ENCODE measurements around the gene ALG5.

The ALG5 gene

DNA sequence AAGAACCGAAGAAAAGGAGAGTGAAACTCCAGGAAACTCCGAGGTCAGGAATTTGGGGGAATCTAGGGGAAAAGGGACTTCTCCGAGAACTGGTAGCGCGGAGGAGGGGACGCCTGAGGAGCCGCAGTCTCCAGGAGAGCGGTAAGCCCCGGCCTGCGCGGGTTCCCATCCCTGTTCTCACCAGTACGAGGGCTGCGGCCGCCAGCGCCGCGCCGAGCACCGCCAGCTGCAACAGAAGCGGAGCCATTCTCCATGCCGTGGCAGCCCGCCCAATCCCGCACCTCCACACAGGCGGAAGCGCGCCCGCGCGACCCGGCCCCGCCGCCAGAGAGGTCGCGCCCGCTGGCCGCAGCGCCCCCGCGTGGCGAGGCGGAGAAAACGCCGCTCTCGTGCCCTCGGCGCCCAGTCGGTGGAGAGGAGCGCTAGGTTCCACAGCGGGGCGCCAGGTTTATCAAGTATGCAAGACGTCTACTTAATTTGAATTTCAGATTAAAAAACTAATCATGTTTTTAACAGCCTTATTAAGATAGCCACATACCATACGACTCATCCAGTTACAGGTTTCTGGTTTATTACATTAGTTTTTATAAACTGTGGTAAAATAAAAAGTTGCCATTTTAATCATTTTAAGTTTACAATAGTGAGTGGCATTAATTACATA lies at the start of gene ALG5:
Gene ALG5, minus strand, starts transcription at position 287 of the 661 bp plus-strand sequence. Its CDS starts 40 bp downstream, at position 247.
- DNase-seq (ENCODE audit: low spot score) = peak; percentile 92

GRCh38 chr13:37047846-37048245 lies 48.7 kb upstream of the ALG5 start:
- DNase-seq (ENCODE audit: low spot score) = no peak

DNA sequence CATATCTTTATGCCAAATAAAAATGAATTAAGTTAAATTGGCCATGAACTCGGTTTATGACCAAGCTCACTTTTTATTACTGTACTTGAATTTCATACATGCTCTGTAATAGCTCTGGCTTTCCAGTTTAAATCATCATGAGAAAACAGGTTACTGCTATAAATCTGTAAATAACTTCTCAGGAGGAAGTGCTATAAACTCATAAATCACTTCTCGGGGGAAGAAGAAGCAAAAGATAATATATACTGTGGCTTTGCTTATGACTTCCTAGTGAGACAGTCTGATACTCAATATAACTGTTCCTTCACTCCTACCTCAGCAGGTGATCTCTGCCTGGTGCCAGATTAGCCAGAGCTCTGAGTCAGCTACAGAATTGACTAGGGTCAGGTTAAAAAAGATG lies 47.9 kb upstream of the ALG5 start:
- DNase-seq (ENCODE audit: low spot score) = no peak

DNA sequence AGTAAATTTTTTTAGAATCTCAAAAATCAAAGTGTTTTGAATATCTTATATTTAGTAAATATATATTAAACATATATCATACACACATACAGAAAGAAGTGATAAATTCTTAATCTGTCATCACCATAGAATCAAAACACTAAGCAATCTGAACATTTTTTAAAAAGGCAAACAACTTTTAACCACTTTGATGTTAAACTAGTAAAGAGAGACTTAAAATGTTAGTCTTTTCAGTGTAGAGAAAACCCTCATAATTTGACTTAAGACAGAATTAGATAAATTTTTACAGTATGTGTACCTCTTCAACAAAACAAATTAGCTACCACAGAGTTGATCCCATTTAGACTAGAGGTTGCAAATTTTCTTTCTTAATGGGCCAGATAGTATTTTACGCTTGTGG lies 46.9 kb upstream of the ALG5 start:
- DNase-seq (ENCODE audit: low spot score) = no peak

DNA sequence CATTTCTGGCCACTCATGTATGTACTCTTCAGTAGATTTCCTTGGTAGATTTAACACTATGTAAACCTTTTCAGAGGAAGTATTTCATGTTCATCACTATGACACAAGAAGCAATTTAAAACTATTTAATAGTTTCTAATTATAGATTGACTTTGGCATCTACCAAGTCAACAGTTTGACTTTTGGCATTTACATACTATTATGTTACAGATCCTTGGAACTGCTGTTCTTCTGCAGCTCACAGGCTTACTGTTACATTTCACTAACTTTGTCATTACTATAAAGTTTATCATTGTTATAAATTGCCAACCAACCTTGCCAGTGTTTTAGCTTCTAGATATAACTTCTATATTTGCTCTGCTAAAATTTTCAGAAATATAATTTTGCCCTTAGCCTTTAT lies 41.6 kb upstream of the ALG5 start:
- no peak for DNase-seq (ENCODE audit: low spot score)

DNA sequence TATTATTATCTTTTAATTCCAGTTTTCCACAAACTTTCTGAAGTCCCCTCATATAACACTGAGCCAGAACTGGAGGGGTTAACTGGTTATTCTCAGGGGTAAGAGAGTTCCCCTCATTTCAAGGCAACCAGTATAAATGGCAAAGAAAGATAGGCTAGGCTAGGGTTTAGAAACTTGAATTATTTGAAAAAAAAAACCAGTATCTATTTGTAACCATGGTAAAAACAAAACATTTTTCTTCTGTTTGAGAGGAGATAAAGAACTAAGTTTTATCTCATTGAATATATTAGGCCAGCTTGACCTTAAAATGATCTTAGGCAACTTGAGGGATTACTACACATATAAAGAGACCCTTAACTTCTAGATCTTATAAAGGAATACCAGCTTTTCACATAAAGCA lies 40.8 kb upstream of the ALG5 start:
- DNase-seq (ENCODE audit: low spot score) = no peak

DNA sequence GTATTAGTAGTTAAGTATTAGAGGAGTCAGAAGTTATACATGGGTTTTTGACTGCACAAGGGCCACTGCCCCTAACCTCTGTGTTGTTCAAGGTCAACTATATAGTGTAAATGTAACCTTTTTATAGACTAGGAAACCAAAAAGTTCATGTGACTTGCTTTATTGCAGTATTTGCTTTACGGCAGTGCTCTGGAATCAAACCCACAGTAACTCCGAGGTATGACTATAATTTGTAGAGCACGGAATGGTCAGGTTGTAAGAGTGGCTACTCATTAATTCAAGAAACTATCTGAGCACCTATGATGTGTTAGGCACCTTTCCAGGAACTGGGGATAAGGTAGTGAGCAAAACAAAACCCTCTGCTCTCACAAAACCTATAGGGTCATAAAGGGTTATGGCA lies 38.1 kb upstream of the ALG5 start:
- no peak for DNase-seq (ENCODE audit: low spot score)

GRCh38 chr13:37029617-37030016 lies 30.5 kb upstream of the ALG5 start:
- DNase-seq (ENCODE audit: low spot score) = no peak

DNA sequence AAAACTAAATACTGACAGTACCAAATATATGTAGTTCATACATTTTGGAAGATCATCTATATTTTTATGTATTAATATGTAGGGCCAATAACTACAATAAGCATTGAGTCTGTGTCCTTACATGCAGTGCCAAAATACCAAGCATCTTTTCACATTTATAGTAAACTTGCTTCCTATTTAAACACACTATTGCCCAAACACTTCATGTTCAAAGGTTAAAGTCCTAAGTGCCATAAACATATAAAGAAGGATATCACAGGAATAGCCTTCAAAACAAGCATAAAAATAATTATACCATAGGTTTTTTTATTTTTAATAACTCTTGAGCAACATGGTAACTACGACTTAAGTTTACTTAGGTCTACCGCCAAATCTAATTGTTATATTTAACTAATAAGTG lies 28.5 kb upstream of the ALG5 start:
- DNase-seq (ENCODE audit: low spot score) = no peak

- DNase-seq (ENCODE audit: low spot score) = no peak
Measured at GRCh38 chr13:37026771-37027170, 27.6 kb upstream of the ALG5 start.

GRCh38 chr13:37023871-37024270 lies 24.7 kb upstream of the ALG5 start:
- DNase-seq (ENCODE audit: low spot score) = no peak

GRCh38 chr13:37014609-37015008 lies 15.5 kb upstream of the ALG5 start:
- DNase-seq (ENCODE audit: low spot score) = no peak

DNA sequence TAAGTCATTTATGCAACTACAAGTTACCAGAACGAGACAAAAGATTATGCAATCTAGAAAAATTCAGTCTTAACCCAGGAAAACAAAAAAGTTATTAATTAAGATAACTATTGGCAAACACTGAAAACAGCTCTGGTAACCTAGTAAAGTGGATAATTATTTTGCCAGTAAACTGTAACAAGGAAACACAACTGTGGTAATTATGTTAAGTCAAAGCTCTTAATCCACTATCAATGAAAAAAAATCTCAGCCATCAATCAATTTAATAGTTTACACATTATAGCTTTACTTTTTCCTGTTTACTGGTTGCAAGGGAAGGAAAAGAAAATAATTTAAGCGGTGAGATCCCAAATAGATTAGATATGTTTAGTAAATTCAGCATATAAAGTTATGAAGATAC lies 12.6 kb upstream of the ALG5 start:
- no peak for DNase-seq (ENCODE audit: low spot score)

DNA sequence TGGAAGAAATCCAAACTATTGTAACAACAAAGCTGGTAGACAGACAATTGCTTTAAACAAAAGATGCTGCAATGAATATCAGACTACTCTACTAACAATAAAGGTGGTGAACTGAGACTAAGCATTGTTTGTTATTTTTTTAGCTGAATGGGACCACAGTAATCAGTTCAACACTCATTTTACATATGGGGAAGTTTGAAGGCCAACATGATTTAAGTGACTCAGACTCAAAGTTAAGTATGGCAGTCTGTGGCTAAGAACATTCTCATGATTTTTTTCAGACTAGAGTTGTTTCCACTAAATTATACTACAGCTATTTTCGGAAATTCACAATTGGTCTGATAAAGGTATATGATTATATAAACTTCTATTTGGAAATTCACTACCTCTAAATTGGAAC lies 11.9 kb upstream of the ALG5 start:
- DNase-seq (ENCODE audit: low spot score) = no peak

DNA sequence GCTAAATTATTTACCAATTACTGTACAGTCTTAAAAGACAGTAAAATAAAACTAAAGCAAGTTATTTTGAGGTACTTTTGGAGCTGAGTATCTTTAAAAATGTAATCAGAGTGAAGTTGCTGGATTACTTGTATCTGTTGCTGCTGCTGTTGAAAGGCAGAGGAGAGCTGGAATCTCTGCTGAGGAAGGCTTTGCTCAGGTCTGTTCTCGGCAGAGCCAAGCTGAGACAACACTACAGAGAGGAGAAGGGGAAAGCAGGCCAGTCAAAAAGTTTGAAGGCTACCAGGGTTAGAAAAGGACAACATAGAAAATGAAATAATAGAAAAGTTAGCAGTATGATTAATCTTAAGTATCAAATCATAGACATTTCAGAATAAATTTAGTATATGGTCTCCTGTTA lies 11.3 kb upstream of the ALG5 start:
- DNase-seq (ENCODE audit: low spot score) = no peak

- no peak for DNase-seq (ENCODE audit: low spot score)
Measured at GRCh38 chr13:37009692-37010091, 10.6 kb upstream of the ALG5 start.

DNA sequence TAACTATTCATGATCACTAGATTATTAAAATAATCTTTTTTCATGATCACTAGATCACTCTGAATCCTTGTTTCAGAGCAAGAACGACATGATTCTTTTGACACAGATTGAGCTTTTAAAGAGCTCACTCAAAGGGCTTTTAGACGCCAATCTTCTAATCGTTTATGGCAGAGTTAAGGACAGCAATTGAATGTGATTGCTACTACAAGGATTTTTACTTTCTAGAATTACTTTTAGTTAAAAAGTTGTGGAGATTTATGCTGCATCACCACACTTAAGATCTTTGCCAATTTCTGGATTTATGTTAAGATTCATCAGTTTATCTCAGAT lies 2.7 kb upstream of the ALG5 start:
- DNase-seq (ENCODE audit: low spot score) = no peak

DNA sequence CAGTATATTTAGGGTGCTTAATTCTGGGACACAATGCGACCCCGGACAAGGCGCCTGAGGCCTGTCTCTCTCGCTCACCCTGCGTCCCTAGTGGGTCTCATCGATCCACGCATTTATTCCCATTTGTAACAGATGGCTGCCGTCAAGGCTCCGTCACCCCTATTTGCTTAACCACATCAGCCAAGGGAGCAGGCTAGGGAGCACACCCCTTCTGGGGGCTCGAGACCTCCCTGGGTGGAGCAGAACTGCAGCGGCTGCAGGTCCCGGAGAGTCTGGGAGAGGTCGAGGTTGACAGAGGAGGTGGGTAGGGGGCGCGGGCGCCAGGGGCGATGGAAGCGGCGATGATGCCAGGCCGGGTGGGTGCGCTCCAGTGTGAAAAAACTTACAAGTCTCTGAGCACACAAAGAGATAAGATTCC lies 507 bp downstream of the ALG5 start:
- DNase-seq (ENCODE audit: low spot score) = no peak

DNA sequence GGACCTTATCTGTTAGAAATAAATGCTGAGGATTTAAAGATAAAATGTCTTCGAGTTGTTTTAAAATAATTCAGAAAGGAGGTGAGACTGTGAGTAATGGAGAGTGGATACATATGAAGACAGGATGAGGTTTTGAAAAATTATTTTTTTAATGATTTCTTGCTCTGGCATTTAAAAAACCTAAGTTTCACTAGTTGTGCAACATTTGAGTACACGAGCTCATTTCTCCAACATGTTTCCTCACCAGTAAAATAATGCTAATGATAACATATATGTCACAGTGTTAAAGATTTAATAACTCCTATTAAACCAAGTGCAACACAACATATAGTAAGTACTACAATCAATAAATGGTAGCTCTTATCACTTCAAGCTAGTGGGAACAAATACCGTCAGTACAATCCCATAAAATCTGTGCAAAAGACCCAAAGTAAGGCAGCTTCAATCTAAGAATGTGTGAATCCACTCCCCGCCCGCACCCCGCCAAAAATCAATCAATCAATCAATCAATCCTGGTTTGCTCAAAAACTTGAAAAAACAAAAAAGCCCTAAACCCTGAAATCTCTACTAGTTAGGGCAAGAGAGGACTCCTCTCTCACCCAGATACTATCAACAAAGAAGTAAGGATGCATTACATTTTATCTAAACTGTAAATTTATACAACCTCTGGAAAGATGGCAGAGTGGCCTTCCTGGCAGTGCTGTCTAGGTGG lies 1.3 kb downstream of the ALG5 start:
- DNase-seq (ENCODE audit: low spot score) = no peak

DNA sequence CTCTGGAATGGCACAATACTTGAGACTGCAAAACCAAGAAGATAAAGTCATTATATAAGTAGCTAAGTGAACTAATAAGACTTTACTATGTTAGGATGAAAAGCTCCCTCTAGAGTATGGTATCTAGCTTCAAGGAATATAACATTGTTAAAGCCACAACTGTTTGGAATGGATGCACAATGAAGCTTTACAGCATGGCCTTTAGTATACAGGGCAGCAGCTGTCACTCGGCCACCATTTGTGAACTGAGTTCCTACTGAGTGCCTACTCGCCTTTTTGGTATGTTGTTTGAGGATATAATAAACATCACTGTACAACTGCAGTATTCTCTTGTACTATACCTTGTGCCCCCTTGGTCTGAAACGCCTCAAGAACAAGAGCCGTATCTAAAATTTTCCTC lies 6.8 kb downstream of the ALG5 start:
- no peak for DNase-seq (ENCODE audit: low spot score)

DNA sequence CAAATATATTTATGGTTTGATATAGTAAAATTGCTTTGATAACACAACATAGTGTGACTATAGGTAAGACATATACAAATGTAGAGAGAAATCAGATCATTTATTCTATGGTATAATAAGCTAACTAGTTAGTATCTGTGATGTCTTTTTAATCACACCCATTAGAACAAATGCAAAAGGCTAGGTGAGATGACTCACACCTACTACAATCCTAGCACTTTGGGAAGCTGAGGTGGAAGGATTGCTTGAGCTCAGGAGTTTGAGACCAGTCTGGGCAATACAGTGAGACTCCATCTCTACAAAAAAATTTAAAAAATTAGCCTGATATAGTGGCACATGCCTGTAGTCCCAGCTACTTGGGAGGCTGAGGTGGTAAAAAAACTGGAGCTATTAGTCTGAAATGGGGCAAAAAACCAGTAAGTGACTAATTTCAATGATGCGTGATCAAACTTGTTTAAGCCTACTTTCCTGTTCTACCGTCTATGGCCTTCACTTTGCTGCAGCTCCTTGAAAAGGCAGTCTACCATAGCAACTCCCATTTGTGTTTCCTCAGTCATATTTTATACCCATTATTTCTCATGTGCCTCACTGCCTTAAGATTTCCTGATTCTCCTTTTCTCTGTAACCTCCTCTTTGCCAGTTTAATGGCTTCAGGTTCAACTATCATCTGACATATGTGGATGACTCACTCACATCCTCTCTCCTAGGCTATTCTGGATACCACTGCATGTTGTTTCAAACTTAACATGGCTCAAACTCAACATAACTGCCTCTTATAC lies 12.5 kb downstream of the ALG5 start:
- no peak for DNase-seq (ENCODE audit: low spot score)

DNA sequence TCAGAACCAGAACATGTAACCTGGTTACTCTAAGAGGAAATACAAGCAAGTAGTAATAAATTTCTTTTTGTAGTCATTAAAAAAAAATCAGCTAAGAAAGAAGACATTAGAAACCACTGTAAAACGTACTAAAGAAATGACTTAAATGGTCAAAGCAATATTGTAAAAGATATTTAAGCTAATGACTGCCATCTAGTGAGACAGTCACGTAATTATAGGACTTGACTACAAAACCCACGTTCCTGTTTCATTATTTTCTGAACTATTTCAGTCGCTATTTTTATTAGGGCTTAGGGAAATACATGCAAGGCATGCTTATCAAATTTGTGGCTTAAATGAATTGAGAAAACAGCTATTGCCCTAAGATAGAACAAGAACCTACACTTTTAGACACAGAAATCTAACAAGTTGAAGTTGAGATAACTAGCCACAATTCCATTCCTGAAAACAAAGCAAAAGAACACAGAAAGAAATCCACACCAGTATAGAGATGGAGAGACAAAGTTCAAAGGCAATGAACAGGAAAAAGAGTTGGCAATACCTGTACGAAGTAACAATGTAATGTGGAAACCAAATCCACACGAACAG lies 17.9 kb downstream of the ALG5 start:
- peak; percentile 80 for DNase-seq (ENCODE audit: low spot score)

All from pons (tissue), 1 donor.